ENCODE data around the gene PRAC2.

DNA sequence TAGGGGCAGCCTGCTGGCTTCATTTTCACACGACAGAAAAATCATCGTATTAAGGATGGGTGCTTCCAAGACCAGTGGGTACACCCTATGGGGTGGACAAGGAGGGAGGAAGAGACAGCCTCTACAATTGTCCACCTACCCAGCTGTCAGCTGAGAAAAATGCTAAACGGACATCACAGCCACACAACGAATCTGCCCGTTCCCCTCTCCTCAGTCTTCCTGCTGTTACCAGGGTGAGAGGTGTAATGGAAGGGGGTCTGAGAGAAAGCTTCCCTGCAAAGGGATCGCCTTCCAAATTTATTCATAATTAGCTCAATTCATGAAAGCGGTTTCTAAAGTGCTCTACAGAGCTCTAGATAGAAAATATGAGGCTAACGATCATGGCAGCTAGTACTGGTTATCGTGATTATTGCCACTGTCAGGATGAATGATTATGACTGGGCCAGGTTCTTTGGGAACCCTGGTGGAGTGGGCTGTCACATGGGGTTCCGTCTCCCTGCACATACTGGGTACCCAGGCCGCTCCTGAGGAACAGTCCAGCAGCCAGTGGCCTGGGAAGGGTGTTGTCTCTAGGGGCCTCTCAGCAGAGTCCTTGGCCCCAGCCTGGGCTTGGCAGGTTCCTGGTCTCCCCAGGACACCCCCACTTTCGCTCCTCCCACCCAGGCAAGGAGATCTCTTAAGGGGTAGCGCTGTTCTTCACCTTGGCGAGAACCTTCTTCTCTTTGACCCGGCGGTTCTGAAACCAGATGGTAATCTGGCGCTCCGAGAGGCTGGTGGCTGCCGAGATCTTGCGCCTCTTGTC, 3.3 kb downstream of the PRAC2 start:
- TF ChIP-seq, protein P1, sequence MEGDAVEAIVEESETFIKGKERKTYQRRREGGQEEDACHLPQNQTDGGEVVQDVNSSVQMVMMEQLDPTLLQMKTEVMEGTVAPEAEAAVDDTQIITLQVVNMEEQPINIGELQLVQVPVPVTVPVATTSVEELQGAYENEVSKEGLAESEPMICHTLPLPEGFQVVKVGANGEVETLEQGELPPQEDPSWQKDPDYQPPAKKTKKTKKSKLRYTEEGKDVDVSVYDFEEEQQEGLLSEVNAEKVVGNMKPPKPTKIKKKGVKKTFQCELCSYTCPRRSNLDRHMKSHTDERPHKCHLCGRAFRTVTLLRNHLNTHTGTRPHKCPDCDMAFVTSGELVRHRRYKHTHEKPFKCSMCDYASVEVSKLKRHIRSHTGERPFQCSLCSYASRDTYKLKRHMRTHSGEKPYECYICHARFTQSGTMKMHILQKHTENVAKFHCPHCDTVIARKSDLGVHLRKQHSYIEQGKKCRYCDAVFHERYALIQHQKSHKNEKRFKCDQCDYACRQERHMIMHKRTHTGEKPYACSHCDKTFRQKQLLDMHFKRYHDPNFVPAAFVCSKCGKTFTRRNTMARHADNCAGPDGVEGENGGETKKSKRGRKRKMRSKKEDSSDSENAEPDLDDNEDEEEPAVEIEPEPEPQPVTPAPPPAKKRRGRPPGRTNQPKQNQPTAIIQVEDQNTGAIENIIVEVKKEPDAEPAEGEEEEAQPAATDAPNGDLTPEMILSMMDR (IDR thresholded peaks at IDR 0.05; ENCODE audit: low read depth, low read length, poor library complexity, severe bottlenecking) = no peak
- TF ChIP-seq EZH2phosphoT487 (IDR thresholded peaks at IDR 0.05; ENCODE audit: borderline replicate concordance, low read length) = no peak

All from DOHH2 (cell line).